ENCODE data around the gene SLC4A5.

DNA sequence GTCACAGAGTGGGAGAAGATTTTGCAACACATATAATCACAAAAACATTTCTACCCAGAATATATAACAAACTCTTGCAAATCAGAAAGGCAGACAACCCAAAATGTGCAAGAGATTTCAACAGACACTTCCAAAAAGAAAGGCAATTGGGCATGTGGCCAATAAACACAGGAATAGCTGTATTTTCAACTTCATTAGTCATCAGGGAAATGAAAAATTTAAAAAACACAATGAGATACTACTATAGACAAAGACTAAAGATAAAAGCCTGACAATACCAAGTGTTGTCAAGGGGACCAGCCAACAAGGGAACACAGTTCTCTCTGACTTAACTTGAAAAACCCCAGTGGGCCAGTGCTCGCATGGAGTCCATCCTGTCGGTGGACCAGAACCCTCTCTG lies 104.3 kb downstream of the SLC4A5 start:
- TF ChIP-seq, protein P1, sequence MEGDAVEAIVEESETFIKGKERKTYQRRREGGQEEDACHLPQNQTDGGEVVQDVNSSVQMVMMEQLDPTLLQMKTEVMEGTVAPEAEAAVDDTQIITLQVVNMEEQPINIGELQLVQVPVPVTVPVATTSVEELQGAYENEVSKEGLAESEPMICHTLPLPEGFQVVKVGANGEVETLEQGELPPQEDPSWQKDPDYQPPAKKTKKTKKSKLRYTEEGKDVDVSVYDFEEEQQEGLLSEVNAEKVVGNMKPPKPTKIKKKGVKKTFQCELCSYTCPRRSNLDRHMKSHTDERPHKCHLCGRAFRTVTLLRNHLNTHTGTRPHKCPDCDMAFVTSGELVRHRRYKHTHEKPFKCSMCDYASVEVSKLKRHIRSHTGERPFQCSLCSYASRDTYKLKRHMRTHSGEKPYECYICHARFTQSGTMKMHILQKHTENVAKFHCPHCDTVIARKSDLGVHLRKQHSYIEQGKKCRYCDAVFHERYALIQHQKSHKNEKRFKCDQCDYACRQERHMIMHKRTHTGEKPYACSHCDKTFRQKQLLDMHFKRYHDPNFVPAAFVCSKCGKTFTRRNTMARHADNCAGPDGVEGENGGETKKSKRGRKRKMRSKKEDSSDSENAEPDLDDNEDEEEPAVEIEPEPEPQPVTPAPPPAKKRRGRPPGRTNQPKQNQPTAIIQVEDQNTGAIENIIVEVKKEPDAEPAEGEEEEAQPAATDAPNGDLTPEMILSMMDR (IDR thresholded peaks at IDR 0.05; ENCODE audit: low read depth, low read length, poor library complexity, severe bottlenecking), result no peak
- TF ChIP-seq EZH2phosphoT487 (IDR thresholded peaks at IDR 0.05; ENCODE audit: borderline replicate concordance, low read length), result no peak

Measured in DOHH2 (cell line).